HG03521 (cell line): Measurements from ENCODE around the gene HNRNPF.
"Not testable (repeated sequence)": the region's sequence is repeated elsewhere in the genome, so short reads cannot be mapped to it uniquely, and the experiment has no call there.

Experiments
- ATAC-seq: cut with Tn5 transposase; IDR thresholded peaks from one replicate; pipeline ENCODE4 v1.9.1; 2021; ENCODE audit warnings: mild to moderate bottlenecking, moderate library complexity; ENCODE audit not compliant: unreplicated experiment

Gene HNRNPF

DNA sequence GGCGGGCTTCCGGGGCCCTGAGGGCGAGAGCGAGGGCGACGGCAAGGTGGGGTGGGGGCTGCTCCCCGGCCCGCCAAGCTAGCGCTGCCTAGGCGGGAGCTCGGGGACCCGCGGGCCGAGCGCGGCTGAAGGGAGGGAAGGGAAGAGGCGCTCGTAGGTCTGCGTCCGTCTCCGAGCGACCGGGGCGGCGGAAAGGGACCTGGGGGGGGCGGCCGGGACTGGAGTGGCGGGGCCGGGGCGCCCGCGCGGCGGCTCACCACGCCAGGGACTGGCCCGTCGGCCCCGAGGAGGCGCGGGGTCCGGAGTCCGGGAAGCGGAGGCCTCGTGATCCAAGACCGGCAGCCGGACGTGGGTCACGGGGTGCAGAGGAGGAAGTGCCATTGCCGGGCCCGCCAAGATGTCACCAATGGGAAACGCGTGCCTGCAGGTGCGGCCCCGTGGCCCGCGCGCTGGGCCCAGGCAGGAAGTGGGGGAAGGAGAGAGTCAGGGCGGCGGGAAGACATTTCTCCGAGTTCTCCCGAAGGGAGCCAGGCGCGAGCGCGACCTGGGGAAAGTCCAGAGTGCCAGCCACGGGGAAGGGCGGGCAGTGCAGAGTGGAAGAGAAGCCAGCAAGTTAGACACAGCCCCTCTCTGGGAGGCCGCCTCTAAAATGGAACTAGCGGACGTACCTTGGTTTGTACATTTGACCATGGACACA is 11.9 kb downstream of the HNRNPF start:
- peak; percentile 85 for ATAC-seq

DNA sequence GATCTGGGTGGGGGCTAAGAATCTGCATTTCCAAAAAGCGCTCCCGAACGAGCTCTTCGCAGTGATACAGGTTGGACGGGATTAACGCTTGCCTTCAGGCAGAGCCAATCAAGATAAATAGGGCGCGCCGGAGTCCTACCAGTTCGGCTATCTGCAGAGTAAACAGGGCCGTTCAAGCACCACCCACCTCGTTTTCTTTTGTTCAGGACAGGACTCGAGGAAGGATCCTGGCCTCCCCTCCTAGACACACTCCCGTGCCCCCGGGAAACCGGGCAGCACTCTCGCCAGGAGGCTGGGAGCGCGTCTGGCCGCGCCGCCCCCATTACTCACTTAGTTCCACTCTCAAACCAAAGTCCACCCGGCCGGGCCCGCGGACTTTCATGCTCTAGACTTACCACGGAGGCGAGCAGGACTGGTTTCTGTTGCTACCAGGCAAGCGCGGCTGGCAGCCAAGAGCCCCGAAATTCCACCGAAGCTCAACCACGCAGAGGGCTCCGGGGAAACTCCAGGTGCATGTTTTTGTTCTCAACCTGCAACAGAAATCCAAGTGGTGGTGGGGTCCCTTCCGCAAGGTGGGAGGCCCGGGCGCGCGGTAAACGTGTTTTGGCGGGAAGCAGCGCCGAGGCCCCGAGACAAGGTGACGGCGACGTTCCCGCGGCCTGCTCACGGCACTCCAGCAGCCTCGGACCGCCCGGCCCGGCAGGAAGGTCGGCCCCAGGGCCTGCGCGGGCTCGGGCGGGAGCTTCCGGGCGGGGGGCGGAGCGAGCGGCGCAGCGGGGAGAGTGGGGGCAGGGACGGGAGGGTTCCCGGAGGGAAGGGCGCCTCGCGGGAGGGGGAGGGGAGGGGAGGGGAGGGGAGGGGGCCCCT is 12.7 kb downstream of the HNRNPF start:
- ATAC-seq, result peak; percentile 48

DNA sequence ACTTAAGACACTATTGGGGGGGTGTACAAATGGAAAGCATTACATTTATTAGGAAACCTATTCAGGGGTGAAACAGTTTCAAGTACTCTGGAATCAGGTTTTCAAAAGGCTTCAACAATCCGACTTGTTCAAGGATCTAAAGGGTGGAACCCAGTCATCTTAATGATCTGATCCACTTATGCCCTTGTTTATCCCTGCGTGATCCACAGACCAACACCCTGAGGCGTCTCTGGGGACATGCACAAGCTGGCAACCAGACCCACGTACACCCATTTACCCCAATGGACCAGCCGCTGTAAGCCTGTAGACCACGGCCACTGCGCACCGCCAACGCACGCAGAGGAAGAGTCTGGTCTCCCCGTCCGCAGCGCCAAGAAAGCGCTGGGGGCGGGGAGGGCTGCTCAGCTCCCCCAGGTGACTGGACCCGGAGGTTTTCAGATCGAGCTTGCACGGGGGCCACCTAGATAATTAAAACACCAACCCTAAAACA is 13.4 kb downstream of the HNRNPF start:
- no peak for ATAC-seq

DNA sequence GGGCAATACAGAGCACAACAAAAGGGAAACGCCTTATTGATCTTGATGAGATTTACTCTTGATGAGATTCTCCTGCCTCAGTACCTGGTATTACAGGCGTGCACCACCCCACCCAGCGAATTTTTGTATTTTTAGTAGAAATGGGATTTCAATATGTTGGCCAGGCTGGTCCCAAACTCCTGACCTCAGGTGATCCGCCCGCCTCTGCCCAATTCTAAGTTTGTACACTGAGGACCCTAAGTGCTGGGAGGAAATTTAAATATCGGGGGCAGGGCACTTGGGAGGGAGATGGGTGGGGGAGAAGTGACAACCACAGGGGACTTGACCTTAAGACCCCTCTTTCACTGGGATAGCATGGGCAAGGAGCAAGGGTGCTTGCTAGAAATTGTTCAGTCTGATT is 14.1 kb downstream of the HNRNPF start:
- no peak for ATAC-seq

DNA sequence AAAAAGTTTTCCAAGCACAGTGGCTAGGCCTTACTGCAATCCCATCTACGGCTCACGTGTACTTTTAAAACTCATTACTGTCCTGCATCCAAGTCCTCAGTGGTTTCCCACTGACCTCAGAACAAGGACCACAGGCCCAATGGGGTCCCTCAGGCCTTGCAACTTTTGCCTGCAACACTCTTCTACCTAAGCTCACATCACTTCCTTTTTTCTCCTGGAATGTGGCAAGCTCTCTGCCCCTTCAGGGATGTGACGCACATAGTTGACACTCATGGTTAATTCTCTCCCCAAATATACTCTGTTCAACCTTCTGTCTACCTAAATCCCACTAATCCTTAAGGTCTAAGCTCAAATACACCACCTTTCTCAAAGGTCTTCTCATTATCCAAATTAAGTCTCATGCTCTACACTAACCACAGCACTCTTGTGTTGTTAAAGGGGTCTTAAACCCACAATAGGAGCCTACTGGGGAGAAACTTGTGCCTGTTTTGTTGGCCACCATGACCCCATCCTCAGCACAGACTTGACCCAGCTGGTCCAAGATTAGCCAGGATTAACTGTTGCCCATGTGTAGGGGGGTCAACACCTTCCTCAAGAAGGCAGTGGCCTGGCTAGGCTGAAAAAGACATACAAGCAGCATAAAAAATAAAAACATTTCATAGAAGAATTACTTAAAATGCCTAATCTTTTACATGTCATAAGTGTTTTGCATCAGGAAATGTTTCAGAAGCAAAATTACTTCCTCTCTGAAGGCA is 15.2 kb downstream of the HNRNPF start:
- no peak for ATAC-seq

DNA sequence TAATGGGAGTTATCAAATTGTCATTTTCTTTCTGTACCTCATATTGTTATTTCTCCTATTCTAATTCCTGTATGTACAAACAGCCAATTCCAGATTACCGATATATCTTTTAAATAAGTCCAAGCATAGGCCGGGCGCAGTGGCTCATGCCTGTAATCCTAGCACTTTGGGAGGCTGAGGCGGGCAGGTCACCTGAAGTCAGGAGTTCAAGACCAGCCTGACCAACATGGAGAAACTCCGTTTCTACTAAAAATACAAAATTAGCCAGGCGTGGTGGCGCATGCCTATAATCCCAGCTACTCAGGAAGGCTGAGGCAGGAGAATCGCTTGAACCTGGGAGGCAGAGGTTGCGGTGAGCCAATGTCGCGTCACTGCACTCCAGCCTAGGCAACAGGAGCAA is 15.8 kb downstream of the HNRNPF start:
- not testable (repeated sequence) for ATAC-seq

DNA sequence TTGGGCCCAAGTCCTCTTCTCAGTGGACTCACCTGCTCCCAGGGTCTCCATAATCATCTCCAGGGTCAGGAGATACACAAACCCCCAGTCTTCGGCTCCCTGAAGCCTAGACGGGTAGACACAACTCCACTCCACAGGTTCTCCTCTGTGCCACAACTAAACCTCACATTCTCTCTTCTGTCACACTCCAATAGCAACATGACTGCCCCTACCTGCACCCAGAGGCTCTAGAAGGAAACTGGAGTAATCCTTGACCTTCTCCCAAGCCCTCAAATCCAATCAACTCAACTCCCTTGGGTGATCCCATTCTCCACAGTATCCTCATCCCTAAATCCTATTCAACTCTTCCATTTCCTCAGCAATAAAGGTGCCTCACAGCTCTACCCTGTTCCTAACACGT is 16.2 kb downstream of the HNRNPF start:
- ATAC-seq, result no peak

DNA sequence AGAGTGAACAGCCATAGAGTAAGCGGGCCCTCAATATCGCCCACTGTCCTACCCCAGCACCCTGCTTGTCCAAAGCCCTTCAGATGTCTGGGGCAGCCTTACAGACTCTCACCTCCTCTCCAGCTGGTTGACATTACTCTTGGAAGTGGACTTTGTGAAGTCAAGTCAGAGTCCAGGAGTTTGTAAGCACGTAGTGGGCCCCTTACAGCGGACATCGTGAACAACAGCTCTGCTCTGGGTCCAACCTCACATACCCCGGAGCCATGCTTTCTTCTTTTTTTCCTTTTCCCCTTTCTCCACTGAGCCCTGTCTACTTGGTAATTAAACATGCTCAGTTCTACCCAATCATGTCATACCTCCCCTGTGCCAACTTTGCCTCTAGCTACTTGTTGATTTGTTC is 17.5 kb downstream of the HNRNPF start:
- no peak for ATAC-seq

DNA sequence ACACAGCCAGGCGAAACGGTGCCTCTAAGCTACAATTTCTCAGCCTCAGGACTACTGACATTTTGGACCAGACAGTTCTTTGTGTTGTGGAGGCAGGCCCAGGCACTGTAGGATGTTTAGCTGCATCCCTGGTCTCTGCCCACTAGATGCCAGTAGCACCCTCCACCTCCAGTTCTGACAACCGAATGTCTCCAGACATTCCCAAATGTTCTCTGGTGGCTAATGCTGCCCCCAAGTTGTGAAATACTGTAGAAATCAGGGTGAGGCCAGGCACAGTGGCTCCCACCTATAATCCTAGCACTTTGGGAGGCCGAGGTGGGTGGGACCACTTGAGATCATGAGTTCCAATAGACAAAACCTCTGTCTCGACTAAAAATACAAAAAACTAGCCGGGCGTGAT is 18.2 kb downstream of the HNRNPF start:
- no peak for ATAC-seq

DNA sequence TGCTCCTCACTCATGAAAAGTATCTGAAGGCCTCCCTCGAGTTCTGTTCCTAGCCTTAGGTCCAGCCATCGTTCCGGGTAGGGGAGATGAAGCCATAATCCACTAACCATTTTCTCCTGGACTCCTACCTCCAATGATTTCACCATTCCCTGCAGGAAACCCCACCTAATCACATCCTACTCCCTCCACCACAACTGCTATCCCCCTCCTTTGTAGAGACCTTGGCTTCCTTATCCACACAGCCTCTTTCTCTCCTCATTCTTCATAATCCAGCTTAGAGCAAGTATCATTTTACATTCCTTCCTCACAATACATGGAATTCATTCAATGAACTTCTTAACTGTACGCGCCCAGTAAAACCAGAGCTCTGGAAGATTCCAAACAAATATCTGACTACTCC is 18.7 kb downstream of the HNRNPF start:
- ATAC-seq, result no peak

DNA sequence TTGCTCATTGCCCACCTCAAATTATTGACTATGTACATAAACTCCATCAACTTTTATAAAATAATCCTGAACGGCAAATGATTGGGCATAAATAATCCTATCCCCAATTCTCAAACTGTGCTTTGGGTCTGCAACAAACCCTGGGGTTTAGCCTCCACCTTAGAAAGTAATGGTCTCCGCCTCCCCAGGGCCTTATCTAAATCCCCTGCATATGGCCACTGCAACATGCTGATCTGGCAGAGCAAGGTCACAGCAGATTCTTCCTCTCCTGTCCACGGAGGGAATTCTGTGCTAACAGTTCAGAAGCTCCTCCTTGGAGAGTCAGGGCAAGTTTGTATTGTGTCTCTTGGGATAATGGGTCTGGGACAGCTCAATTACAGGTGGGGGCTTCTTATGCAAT is 19.1 kb downstream of the HNRNPF start:
- ATAC-seq, result no peak

DNA sequence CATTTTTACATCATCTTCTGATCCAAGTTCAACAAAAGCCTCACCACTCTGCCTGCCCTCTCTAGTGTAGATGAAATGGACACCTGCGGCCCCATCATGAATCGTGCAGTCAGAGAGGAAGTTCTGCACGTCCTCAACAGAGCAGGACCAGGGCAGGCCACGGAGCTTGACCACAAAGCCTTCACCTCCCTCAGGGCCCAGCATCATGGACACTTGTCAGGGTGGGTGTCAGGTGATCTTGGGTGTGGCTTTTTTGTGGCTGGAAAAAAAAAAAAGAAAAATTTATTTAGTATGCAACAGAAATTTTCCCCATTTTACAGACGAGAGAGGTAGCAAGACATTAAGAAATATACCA is 21.3 kb downstream of the HNRNPF start:
- ATAC-seq, result no peak

DNA sequence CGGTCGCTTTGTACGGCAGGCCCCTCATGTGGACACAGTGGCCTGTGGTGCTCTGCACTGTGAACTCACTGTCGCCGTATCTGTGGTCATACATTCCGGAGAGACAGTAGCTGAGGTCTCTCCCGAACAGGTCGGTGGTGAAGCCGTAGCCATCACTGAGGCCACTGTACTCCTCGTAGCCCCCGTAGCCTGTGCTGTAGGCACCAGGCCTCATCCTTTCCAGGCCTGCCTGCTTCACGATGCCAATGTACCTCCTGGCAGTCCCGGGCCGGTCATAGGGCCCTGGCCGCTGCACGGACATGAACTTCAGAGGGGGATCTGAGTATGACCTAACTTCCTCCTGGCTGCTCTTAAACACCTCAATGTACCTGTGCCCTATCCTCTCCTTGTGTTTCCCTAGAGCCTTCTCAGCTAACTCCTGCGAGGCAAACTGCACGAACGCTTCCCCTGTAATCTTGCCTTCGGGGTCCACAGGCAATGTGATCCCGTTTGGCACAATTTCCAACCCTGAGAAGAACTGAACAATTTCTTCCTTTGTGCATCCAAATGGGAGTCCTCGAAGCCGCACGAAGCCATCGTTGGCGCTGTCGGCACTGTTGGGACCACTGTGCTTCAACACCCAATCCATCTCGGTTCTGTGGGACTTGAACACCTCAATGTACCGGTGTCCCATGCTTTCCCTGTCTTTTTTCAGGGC is 21.9 kb downstream of the HNRNPF start:
- ATAC-seq, result no peak

DNA sequence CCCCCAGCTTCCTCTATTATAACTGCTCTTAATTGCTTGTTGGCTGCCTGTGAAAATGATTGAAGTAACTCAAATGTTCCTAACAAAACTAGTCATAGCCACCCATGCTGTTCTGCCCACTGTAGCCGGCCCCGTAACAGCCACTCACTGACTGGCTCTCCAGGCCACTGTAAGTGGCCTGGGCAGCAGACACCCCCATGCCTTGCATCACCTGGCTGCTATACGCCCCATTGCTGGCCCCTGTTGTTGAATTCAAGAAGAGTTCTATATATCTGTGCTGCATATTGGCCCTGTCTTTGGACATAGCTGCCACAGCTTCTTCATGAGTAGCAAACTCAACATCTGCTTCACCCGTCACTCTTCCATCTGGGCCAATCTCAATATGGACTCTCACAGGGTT is 22.4 kb downstream of the HNRNPF start:
- ATAC-seq, result no peak

DNA sequence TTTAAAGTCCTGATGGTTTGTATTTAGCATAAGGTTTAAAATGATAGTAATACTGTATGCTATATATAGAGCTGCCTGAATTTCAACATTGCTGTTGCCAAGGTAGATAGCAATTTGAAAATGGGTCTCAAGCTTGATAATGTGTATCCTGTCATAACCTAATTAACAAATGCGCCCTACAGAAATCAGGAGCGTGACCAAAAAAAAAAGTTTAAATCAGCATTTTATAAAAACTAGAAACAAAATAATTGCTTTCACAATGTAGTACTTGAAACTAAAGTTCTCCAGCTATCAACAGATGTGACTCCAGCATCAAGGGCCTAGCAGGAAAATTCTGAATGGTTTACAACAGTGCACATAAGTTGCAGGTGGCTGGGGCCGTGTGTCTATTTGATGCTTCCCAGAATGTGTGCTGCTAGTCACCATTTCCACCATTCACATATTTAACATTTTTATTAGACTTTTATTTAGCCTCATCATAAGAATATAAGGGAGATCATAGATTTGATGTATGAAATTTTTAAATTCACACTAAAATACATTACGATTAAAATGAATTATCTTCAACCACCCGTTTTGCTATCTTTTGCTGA is 23.5 kb downstream of the HNRNPF start:
- no peak for ATAC-seq

DNA sequence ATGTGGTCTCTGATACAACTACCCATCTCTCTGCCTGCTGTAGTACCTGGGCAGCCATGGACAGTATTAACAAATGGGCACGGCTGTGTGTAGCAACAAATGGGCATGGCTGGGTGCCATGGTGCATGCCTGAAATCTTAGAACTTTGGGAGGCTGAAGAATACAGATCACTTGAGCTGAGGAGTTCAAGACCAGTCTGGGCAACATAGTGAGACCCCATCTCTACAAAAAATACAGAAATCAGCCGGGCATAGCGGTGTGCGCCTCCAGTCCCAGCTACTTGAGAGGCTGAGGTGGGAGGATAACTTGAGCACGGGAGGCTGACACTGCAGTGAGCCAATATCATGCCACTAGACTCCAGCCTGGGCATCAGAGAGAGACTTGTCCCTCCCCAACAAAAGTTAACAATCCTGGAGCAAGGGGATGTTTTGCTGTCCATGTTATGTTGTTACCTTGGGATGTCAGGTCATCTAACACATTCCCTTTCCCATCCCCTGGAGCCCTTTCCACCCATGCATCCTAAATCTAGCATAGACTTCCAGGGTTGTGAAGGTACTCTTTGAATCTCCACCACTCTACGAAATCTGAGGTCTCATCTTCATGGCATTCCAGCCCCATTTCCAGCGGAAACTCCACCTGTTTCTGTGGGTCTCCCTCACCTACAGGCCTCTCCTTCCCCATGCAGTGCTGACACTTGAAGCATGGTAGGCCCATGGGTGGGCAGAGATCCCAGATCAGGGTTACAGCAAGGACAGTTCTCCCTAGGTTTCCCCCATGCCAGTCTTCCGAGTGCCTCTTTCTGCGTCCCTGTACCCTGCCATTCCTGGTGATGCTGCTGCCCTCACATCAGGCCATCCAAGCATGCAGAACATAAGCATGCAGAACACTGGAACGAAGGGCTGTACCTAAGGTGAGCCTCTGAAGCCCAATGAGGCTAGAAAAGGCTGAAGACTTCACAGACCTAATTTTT is 24.4 kb downstream of the HNRNPF start:
- ATAC-seq, result no peak

DNA sequence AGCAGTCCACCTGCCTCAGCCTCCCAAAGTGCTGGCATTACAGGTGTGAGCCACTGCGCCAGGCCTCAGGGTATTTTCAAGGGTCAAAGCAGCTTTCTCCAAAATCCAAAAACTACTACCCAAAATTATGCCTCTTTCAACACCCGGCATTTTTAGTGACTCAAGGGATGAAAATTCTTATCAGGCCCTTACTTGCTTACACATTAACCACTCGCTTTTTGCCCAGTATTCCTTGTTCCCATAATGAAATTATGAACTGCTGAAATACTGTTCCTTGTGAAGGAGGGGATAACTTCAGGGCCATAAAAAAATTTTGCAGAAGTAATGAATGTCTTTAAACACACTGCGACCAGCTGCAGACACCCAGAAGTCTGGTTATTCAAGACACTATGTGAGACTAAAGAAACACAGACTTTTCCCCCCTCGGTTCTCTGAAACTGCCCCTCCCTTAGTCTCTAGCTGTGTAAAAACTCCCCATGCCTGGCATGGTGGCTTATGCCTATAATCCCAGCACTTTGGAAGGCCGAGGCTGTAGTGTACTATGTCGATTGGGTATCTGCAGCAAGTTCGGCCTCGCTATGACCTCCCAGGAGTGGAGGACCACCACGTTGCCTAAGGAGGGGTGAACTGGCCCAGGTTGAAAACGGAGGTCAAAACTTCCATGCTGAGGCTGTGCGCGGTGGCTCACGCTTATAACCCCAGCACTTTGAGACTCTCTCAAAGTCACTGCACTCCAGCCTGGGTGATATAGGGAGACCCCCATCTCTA is 25.6 kb downstream of the HNRNPF start:
- no peak for ATAC-seq

DNA sequence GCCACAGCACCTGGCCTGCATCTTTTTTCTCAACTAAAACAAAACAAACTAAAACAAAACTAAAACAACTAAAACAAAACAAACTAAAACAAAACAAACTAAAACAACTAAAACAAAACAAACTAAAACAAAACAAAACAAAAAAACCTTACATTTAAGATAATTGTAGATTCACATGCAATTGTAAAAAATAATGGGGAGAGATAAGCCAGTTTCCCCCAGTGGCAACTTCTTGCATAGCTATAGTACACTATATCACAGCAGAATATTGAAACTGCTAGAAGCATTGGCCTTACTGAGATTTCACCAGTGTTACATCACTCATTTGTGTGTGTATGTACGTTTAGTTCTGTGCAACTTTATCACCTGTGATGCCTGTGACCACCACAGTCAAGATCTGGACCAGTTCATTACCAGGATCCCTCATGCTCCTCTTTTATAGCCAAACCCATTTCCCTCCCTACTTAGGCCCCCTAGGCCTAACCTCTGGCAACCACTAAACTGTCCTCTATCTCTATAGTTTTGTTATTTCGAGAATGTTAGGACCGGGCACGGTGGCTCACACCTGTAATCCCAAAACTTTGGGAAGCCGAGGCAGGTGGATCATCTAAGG is 28.3 kb downstream of the HNRNPF start:
- no peak for ATAC-seq
